Activated CD4-positive, CD25-positive, alpha-beta regulatory T cell (primary cell): ENCODE measurements around the gene FRMD4A.
"Not testable (repeated sequence)": the region's sequence is repeated elsewhere in the genome, so short reads cannot be mapped to it uniquely, and the experiment has no call there.

ENCODE experiments used
- DNase-seq, 4 experiments: peaks; one replicate each; lab custom pipeline; 2025; lab: John Stamatoyannopoulos, UW

FRMD4A gene

GRCh38 chr10:13787015-13787421, 543.7 kb downstream of the FRMD4A start:
- DNase-seq, result peak; percentile 12 to 35 (median 20)

GRCh38 chr10:13784067-13784466, 546.7 kb downstream of the FRMD4A start:
- no peak for DNase-seq

- DNase-seq, result no peak
Measured at GRCh38 chr10:13779748-13780147, 551.0 kb downstream of the FRMD4A start.

GRCh38 chr10:13778693-13778960, 552.1 kb downstream of the FRMD4A start:
- DNase-seq, result not testable (repeated sequence)

- DNase-seq, result no peak
Measured at GRCh38 chr10:13776861-13777311, 553.8 kb downstream of the FRMD4A start.

GRCh38 chr10:13775786-13776775, 554.6 kb downstream of the FRMD4A start:
- no peak for DNase-seq

GRCh38 chr10:13774303-13774893, 556.3 kb downstream of the FRMD4A start:
- DNase-seq, result no peak

- DNase-seq, result no peak
Measured at GRCh38 chr10:13773496-13774170, 557.1 kb downstream of the FRMD4A start.

GRCh38 chr10:13773043-13773442, 557.7 kb downstream of the FRMD4A start:
- no peak for DNase-seq

- no peak for DNase-seq
Measured at GRCh38 chr10:13771992-13772391, 558.7 kb downstream of the FRMD4A start.

- DNase-seq, result no peak
Measured at GRCh38 chr10:13770760-13771493, 559.8 kb downstream of the FRMD4A start.

GRCh38 chr10:13769946-13770345, 560.8 kb downstream of the FRMD4A start:
- no peak for DNase-seq

- no peak for DNase-seq
Measured at GRCh38 chr10:13767676-13768178, 563.0 kb downstream of the FRMD4A start.

GRCh38 chr10:13767148-13767547, 563.6 kb downstream of the FRMD4A start:
- DNase-seq, result not testable (repeated sequence)

- no peak for DNase-seq
Measured at GRCh38 chr10:13765641-13766341, 564.9 kb downstream of the FRMD4A start.

GRCh38 chr10:13761490-13762091, 569.1 kb downstream of the FRMD4A start:
- DNase-seq, result no peak

GRCh38 chr10:13759168-13759567, 571.6 kb downstream of the FRMD4A start:
- DNase-seq, result no peak

- no peak for DNase-seq
Measured at GRCh38 chr10:13758756-13759155, 572.0 kb downstream of the FRMD4A start.

- no peak for DNase-seq
Measured at GRCh38 chr10:13758312-13758711, 572.4 kb downstream of the FRMD4A start.

GRCh38 chr10:13754277-13754676, 576.4 kb downstream of the FRMD4A start:
- DNase-seq, result no peak
